ENCODE measurements around the gene RACK1.
"Not testable (repeated sequence)": the region's sequence is repeated elsewhere in the genome, so short reads cannot be mapped to it uniquely, and the experiment has no call there.

GRCh38 chr5:181210148-181210547 is 33.6 kb downstream of the RACK1 start:
- not testable (repeated sequence) for TF ChIP-seq PHF8 (IDR thresholded peaks at IDR 0.05; ENCODE audit: borderline replicate concordance, low read depth); POLR2A (IDR thresholded peaks at IDR 0.05; ENCODE audit: low read length); MYC (IDR thresholded peaks at IDR 0.05; ENCODE audit: borderline replicate concordance, low read length); HEYL (CRISPR knock-in tag; IDR thresholded peaks at IDR 0.05); RARB (CRISPR knock-in tag; IDR thresholded peaks at IDR 0.05); JUN (IDR thresholded peaks at IDR 0.05); USF2 (IDR thresholded peaks at IDR 0.05)
- TF ChIP-seq, protein P1, sequence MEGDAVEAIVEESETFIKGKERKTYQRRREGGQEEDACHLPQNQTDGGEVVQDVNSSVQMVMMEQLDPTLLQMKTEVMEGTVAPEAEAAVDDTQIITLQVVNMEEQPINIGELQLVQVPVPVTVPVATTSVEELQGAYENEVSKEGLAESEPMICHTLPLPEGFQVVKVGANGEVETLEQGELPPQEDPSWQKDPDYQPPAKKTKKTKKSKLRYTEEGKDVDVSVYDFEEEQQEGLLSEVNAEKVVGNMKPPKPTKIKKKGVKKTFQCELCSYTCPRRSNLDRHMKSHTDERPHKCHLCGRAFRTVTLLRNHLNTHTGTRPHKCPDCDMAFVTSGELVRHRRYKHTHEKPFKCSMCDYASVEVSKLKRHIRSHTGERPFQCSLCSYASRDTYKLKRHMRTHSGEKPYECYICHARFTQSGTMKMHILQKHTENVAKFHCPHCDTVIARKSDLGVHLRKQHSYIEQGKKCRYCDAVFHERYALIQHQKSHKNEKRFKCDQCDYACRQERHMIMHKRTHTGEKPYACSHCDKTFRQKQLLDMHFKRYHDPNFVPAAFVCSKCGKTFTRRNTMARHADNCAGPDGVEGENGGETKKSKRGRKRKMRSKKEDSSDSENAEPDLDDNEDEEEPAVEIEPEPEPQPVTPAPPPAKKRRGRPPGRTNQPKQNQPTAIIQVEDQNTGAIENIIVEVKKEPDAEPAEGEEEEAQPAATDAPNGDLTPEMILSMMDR (IDR thresholded peaks at IDR 0.05) = not testable (repeated sequence)
- TF ChIP-seq, protein P2, sequence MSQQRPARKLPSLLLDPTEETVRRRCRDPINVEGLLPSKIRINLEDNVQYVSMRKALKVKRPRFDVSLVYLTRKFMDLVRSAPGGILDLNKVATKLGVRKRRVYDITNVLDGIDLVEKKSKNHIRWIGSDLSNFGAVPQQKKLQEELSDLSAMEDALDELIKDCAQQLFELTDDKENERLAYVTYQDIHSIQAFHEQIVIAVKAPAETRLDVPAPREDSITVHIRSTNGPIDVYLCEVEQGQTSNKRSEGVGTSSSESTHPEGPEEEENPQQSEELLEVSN (IDR thresholded peaks at IDR 0.05; ENCODE audit: borderline replicate concordance, low read depth) = not testable (repeated sequence)

All from A549 (cell line).